ENCODE results near the gene PPP1R36.
"Not testable (repeated sequence)": the region's sequence is repeated elsewhere in the genome, so short reads cannot be mapped to it uniquely, and the experiment has no call there.

Gene PPP1R36

DNA sequence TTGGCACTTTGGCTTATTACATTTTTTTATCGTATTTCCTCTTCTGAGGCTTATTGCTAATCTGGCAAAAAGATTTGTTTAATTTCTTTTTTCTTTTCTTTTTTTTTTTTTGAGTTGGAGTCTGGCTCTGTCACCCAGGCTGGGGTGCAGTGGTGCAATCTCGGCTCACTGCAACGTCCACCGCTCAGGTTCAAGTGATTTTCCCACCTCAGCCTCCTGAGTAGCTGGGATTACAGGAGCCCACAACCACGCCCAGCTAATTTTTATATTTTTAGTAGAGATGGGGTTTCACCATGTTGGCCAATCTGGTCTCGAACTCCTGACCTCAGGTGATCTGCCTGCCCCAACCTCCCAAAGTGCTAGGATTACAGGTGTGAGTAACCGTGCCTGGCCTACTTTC is 19.9 kb downstream of the PPP1R36 start:
- not testable (repeated sequence) for DNase-seq

DNA sequence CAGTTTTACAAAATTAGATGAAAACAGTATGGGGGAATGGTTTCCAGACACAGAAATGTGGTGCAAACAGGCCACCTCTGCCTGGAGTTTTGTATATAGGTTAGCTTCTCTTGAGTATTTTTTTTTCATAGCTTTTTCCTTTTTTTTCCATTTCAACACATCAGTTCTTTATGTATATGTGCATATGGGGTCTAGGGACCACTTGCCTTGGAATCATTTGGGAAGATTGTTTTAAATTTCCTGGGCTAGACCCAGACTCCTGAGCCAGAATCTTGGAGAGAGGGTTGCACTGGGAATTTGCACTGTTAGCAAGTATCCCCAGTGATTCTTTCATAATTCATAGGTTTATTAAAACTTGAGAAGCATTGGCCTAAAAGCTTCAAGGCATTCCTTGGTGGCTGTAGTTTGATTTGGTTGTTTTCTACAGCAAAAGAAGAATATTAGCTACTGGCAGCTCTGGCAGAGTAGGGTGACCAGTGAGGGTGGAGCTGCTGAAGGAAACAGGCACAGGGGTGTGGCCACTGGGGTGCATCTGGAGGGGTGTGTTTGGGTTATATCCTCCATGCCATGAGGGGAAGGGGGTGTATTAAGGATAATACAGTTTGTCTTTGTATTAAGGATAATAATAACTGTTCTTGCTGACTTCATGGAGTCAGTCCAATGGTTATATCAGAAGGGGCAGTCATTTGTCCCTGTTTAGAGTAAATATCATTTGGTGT is 22.8 kb downstream of the PPP1R36 start:
- DNase-seq: no peak

DNA sequence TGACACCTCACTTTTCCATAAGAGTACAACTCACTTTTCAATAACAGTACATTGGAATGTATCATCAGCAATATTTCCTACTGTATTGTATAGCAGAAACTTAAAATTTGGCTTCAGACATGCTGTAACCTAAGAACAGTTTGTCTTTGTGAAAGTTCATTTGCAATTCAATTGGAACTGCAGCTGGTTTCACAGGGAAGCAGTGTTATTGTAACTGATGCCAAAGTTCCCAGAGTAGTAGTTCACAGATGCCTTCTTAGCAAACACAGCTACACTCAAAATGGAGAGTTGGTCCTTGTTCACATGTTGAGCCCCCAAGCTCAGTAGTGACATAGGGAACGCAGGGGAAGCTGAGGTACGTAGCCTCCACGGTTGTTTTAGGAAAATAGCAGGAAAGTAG is 23.3 kb downstream of the PPP1R36 start:
- DNase-seq: no peak

DNA sequence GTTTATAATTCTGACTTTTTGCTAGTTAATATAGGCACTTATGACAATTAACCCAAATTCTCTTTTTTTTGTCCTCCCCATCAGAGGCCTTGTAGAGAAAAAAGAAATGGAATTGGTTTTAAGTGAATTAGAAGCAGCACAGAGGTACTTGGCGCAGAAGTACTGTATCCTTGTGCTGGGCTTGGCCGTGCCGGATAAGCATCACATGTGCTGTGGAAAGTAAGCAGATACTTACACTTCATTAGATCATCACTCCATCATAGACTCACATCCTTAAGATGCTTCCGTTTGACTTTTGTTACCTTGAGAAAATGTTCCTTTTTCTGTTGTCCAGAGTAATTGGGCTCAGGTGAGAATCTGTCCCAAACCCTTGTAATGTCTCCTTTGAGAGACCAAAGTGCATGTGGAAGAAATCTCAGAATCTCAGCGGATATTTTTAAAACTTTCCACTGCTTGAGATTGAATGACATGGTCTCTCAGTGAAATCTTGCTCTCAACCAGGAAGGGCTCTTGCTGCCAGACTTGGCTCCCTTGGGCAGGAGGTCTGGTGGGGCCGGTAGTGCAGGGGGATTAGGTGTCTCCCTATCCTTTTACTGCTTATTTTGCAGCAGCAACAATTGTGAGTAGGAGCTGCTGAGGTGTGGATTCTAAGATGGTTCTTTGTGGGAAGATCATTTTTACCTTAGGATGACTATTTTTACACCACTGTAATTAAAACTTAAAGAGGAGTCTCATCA is 24.8 kb downstream of the PPP1R36 start:
- DNase-seq: no peak

DNA sequence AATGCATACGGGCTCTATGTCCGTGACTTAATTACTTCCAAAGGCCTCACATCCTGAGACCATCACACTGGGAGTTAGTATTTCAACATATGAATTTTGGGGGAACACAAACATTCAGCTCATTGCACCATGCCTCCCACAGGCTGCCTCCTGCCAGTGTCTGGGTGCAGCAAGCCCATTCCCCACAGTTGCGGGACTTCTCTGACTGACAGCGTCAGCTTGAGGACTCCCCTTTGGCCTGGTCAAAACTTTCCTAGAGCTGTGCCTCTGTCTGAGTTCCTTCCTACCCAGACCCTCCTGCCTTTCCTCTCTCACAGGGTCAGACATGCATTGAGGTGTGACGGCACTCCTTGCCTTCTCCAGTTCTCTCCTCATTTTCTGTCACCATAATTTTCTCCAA is 27.4 kb downstream of the PPP1R36 start:
- DNase-seq: no peak

DNA sequence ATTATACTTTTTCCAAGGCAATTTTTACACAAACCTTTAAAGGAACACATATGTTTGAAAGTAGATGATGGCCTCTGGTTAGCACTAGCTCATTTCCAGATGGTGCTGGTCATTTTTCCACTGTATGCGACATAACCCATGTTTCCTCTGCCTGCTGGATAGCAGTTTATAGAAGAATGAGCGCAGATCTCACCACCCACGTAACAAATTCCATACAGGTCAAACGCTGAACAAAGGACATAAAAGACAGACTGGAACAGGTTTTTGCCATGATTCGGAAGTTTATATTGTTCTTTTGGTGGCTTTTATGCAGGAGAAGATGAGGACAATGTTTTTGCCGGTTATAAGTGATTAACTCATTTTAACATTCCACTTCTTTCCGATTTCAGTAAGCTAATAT is 30.7 kb downstream of the PPP1R36 start:
- no peak for DNase-seq

DNA sequence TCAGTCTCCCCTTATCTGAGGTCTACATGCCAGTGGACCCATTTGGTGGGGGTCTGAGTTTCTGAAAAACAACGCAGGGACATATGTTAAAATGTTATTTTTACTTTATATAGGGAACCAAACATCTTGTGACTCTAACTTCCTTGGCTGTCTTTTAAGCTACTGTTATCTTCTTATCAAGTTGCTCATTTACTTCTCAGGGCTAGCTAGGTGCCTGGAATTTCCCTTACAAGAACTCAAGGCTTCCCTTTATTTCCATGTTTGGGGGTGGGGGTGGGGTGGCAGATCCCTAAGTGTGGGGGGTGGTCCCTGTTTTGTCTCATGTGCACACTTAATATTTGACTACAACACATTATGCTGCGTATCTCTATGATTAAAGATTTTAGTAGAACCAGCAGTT is 31.6 kb downstream of the PPP1R36 start:
- DNase-seq: no peak

DNA sequence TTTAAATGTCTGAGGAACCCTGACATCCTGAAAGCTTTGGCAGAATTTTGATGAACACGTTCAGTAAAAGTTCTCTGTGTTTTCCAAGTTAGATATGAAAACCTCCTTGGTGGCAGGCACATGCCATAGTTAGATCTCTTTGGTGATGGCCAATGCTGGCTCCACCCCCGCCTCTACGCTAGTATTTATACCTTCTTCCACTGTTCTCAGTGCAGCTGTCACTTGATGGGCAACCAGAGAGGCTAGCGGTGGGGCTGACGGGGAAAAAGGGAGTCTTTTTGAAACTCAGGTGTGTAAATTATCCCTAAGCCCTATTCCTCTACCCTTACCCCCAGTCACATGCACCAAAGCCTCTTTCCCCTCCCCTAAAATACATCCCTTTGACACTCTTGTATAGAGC is 32.1 kb downstream of the PPP1R36 start:
- DNase-seq: no peak

DNA sequence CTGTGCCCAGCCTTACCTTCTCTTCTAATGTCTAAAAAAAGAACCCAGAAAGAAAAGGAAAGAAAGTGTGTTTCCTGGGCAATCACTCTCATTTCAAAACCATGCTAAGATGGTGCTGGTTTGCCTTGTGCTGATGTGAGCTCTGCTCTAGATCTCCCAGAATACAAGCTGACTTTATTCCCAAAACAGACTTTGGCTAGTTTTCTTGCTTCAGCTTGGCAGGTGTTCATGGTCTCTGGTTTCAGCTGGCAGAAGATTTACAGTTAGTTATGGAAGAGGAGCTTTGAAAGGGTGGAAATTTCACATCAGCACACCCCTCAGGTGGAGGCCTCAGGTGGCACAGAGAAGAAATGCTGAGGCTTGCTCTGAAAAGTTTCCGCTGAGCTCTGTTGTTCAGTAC is 34.4 kb downstream of the PPP1R36 start:
- no peak for DNase-seq

DNA sequence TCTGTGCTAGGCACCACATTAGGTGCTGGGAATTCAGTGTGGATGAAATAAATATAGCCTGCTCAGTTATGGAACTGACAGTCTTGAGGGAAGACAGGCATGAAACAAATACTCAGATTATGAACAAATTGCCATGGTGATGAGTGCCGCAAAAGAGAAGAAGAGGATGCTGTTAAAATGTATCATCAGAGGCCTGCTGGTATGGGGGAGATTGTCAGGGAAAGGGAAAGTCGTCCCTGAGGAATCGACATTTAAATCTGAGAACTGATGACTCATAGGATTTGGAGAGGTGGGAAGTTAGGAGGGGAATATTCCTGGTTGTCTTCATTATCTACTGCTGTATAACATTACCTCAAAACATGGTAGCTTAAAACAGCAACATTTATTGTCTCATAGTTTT is 42.0 kb downstream of the PPP1R36 start:
- DNase-seq: no peak

DNA sequence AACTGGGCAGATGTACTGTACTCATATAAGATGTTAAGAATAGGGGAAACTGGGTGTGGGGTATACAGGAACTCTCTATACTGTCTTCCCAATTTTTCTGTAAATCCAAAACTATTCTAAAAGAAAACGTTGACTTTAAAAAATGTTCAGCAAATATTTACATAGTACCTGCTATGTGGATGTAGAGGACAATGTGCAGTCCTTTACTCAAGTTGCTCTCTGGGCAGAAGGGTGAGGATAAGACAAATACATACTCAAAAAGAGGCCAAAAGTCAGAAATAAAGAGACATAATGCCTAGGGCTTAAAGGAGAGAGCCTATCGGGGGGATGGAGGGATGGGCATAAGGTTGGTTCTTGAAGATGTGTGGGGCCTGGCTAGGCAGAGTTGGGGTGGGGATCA is 44.7 kb downstream of the PPP1R36 start:
- DNase-seq: no peak

DNA sequence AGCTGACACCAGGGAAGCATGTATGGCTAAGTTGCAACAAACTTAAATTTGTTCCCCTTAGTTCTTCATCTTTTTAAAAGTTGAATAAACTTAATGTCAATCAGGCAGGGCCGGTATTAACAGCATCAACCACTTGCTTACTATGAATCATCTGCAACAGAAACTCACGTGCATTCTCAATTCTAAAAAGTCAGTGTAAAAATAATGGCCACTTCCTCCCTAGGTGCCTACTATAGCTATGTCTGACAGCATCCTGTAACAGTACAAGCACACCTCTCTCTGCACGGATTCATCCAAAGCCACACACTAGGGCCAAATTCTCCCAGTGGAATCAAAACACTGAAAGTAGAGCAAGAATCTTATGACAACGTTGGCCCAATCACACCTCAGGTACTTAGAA is 48.6 kb downstream of the PPP1R36 start:
- no peak for DNase-seq

DNA sequence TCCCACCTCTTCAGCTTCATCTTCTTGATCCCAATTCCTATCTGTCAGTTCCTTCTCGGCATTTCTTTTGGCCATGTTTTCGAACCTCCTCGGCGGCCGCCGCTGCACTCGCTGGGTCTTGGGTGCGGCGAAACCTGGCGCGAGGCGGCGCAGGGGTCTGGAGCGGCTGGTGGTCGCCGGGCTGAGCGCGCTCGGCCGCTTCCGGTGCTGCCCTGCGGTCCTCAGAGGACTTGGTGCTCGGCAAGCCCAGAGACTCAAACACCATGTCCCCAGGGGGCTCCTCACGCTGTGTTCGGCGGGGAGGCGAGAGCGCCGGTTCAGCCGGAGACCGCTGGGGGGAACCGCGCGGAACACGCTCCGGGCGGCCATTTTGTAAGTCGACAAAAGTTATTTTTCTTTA is 51.8 kb downstream of the PPP1R36 start:
- DNase-seq: no peak

DNA sequence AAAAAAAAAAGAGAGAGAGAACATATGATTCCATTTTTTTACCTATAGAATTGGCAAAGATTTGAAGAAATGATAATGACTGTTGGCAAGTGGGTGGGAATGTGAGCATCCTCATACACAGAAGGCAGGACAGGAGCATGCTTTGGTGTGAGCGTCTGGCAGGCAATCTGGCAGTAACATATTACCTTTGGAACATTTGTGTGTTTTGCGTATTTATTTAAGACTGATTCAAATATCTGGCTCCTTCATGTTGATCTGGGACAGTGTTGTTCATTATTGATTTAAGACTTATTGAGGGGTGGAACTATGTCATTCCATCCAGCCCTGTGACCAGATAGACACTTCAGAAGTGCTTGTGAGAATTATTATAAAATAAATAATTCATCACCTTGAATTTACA is 53.1 kb downstream of the PPP1R36 start:
- no peak for DNase-seq

DNA sequence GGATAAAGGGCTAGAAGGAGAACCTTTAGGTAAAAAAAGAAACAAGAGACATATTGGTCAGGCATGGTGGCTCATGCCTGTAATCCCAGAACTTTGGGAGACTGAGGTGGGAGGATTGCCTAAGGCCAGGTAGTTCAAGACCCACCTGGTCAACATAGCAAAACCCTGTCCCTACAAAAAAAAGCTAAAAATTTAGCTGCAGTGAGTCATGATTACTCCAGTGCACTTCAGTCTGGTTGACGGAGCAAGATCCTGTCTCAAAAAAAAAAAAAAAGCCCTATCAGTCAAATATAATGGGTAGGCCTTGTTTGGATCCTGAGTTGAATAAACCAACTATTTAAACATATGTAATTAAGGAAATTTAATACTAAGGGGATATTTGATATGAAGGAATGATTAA is 54.2 kb downstream of the PPP1R36 start:
- no peak for DNase-seq

DNA sequence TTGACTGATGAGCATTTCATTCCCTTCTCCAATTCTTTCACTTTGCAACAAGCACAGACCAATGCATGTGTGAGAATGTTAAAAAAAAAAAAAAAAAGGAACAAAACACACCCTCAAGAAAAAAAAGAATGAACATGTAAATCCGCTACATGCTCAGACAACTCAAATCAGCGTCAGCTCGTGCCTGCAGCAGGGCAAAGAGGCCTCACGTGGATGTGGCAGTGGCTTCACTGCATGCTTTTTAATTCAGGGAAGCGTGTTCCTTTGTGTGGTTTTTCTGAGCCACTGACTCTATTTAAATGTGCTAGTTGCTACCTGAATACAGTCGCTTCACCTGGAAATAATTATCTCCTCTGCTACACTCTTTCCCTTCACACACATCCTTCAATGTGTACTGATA is 55.1 kb downstream of the PPP1R36 start:
- no peak for DNase-seq

DNA sequence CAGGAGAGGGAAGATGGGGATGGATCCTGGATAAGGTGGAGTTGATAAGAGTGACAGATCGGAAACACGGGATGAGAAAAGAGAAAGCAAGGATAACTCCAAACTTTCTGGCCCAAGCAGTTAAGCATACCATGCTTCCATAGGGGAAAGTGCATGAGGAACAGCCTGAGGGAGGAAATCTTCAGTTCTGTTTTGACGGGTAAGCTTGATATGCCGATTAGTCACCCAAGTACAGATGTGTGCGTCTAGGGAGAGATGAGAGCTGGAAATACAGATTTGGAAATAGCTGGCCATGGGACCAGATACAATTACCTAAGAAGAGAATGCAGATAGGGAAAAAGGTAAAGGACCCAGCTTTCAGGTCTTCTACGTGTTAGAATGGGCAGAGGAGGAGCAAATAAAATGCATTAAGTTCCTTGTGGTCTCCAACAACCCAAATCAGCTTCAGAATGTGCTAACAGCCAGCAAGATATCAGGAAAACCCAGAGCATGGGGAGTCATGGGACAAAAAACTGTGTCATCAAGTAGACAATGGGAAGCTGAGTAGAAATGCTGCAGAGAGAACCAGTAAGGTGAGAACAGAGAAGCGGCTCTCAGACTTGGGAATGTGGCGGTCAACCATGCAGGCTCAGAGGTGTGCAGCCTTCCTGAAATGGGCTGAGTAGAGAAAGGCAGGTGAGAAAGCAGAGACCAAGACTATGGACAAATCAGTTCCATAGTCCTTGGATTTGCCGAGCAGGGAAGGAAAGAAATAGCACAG is 56.3 kb downstream of the PPP1R36 start:
- no peak for DNase-seq

DNA sequence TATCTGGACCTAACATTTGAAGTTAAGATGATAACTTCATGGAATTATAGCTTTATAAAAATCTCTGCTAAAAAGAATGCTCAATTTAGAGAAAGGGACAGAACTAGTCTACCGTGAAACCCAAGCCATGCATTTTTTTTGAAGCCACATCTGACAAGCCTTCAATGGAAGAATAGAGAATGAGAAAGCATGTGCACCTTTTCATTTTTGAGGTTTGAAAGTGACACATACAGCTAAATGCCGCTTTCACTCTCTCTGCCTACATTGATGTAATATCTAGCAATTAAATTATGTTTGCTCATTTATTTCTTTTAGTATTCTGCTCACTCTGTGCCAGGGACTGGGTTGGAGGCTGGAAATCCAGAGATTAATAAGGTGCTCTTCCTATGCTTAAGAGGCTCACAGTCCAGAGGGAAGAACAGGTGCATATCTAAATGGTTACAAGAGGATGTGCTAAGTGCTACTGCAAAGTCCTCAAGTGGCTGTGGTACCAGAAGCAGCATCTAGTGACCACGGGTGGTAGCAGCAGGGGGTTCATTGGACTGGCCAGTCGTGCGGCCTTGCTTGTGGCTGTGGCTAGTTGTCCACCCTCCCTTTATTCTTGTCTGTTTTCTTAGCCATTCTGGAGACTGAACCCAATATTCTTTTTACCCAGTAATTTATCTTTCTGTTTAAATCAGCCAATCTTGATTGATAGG is 60.4 kb downstream of the PPP1R36 start:
- no peak for DNase-seq

DNA sequence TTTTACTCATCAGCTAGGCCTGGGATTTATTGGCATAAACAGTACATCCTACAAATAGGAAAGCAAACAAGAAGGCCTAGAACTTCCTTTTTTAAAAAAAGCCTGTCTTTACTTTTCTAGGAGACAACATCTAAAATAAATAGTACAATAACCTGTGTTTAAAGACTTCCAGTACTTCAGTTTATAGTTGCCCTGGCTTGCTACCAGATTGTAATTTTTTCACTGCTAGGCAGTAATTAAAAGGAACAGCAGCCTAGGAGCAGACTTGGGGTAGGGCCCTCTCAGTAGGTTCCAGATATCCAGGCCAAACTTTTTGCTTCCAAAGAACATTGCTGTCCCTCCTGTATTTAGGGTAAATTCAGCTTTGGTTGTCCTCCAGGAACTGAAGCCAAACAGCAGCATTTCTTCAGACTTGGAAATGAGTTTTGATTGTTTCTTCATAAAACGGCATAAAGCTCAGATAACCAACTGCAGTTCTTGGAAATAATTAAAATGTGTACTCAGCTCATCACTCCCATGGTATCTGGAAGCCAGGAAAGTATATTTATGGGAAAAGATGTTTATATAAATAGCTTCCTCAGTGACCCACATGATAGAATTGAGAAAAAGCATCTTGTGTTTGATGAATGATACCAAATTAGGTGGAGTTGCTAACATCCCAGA is 61.7 kb downstream of the PPP1R36 start:
- DNase-seq: no peak

DNA sequence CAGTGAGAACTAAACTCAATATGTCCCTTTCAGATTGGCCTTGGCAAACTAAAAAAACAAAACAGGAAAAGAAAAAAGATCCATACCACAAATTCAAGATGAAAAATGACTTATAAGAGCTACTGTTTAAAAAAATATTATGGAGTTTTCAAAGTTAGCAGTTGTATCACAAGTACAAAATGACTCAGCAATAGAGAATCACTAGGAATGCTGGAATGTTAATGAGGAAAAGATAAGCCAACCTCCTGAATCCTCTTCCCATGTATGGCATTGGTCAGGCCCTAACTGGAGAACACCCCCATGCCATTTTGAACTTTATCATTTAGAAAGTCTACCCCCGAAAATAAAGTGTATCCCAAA is 62.2 kb downstream of the PPP1R36 start:
- DNase-seq: no peak

DNA sequence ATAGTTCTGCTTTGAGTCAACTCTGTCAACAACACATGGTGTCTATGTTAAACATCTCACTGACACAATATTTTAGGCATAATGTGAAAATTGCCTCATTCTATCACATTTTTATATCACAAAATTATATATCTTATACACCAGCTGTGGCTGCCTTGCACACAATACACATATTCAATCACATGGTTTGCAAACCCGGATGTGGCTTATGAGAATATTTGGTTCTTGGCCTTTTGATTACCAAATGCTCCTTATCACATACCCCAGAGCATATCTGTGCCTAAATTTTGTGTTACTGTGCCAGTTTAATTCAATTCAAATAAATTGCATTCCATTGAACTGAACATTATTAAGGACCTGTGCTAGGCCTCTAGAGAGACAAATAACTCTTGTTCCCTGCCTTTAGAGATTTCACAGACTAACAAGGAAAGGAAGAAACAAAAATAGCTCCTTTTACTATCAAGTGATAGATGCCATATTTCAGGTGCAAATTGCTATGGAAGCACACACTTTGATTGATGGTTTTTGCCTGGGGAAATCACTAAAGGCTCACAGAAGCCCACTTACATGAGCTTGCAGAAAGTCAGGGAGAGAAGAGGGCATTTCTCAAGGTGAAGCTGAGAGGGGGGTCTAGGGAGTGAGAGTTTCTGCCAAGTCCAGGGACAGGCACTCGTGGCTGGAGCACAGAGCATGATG is 63.4 kb downstream of the PPP1R36 start:
- no peak for DNase-seq

DNA sequence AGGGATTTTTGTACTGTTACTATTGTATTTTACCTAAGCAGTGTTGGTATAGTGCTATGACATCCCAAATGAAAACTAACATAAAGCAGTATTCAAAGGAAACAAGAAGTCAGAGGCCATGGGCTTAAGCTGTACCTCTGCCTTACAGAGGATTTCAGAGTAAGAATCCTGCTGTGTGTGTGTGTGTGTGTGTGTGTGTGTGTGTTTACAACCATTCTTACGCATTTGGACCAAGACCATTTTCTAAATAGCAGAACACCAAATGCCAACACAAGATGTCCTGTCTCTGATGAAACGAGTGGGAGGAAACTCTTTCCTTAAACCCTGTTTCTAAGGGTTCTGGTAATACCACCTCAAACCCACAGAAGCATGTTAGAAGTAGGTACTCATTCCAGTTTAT is 64.4 kb downstream of the PPP1R36 start:
- no peak for DNase-seq

Data from stimulated activated naive CD4-positive, alpha-beta T cell treated with Interleukin-2 at 50 U/mL for 16 hours (primary cell).